Measurements from ENCODE around the gene TOX4.
A peak's percentile ranks its signal among the peaks of the same experiment; 100 is the strongest.

Gene TOX4

GRCh38 chr14:21503376-21503775 lies 26.4 kb downstream of the TOX4 start:
- DNase-seq (ENCODE audit: low spot score) = no peak

DNA sequence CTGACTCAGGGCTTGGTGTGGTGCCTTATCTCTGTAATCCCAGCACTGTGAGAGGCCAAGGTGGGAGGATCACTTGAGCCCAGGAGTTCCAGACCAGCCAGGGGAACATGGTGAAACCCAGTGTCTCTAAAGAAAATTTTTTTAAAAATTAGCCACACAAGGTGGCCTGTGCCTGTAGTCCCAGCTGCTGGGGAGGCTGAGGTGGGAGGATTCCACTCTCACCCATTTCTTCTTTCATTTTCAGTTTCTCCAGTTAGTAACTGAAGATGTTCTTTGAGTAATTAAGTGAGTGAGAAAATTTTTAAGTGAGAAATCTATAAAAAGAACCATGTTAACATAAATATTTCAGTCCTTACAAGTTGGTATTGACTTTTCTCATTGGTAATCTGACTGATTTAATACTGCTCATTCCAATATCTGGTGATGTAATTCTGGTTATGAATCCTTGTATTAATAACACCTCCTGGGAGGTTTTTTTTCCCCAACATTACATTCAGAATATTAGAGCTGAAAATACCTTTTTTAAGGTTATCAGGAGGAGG lies 28.1 kb downstream of the TOX4 start:
- no peak for DNase-seq (ENCODE audit: low spot score)

DNA sequence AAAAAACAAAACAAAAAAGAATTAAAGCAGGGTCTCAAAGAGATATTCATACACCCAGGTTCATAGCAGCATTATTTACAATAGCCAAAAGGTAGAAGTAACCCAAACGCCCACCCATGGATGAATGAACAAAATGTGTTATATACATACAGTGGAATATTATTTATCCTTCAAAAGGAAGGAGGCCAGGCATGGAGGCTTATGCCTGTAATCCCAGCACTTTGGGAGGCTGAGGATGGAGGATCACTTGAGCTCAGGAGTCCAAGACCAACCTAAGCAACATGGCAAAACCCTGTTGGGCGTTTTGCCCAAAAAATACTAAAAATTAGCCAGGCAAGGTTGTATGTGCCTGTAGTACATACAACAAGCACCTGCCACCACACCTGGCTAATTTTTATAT lies 29.6 kb downstream of the TOX4 start:
- no peak for DNase-seq (ENCODE audit: low spot score)

DNA sequence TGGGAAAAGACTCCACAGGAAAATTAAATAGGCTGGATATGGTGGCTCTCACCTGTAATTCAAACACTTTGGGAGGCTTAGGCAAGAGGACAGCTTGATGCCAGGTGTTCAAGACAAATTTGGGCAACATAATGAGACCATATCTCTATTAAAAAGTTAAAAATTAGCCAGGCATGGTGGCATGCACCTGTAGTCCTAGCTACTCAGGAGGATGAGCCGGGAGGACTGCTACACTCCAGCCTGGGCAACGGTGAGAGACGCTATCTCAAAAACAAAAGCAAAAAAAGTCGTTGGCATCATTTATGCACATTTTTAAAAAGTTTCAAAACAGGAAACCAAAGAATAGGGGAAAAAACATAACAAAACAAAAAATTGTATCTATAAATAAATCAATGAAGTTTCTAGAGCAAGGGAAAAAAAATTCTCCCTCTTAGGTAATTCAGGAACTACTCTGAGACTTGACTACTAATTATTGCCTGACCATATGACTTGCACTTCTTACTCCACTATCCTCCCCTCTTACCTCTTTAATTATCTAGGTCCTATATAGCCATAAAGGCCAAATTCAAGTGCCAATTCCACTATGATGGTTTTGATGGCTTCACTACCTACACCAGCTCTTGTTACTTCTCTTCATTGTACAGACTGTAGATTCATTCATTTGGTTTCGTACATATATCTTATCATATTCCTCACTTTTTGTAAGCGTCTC lies 32.6 kb downstream of the TOX4 start:
- DNase-seq (ENCODE audit: low spot score) = no peak

- peak; percentile 96 for DNase-seq (ENCODE audit: low spot score)
Observed at GRCh38 chr14:21510735-21511657, 34.0 kb downstream of the TOX4 start, which contains the start of gene METTL3. METTL3 (minus strand) TSS chr14:21511340; CDS start chr14:21511223, 117 bp downstream.

DNA sequence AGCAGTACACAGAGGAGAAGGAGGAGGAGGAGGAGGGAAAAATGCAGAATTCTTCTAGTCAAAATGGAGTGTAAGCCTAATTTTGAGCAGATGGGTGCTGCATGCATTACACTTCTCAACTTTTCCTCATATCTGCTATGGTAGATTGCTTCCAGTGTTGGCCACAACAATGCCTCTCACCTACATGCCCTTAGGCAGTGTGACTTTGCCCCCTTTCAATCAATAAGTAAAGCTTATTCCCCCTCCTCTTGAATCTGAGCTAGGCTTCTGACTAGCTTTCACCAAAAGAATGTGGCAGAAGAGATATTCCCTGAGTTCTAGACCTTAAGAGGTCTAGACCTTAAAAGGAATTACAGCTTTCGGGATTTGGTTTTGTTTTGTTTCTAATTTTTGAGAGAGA lies 37.3 kb downstream of the TOX4 start:
- no peak for DNase-seq (ENCODE audit: low spot score)

DNA sequence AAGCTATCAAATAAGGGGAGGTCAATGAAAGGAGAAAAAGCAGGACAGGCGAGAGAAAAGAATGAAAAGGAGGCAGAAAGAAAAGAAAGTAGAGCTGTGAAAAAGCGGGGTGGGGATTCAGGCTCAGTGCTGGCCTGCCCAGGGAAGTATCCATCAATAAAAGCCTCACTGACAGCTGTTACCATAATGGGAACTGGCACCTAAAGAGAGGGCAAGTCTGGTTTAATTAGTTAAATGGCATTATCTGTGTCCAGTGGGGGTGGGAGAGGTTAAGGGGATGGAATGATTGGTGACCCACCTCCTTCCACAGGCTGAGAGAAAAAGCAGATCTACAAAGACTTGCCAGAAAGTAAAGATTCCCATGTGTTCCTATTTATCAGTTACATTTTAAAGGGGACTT lies 41.7 kb downstream of the TOX4 start:
- no peak for DNase-seq (ENCODE audit: low spot score)

- DNase-seq (ENCODE audit: low spot score) = no peak
Observed at GRCh38 chr14:21520767-21521166, 43.8 kb downstream of the TOX4 start.

GRCh38 chr14:21521501-21521900 lies 44.5 kb downstream of the TOX4 start:
- peak; percentile 62 for DNase-seq (ENCODE audit: low spot score)

DNA sequence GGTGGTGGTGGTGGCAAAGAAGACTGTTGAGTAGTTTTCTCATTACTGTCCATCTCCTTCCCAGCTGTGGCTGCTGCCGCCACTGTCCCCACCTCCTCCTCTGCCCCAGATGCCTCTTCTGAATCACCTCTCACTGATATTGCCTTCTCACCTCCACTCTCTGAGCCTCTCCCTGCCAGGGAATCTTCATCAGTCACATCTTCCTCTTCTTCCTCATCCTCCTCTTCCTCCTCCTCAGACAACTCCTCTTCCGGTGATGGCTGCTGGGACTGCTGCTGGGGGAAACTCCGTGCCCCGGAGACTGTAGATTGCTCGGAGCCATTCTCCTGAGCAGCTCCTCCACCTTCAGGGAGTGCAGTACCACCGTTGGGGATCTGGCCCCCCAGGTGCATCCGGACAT lies 46.2 kb downstream of the TOX4 start:
- no peak for DNase-seq (ENCODE audit: low spot score)

GRCh38 chr14:21524575-21525490 lies 47.8 kb downstream of the TOX4 start:
- no peak for DNase-seq (ENCODE audit: low spot score)

GRCh38 chr14:21525571-21525961 lies 48.6 kb downstream of the TOX4 start:
- no peak for DNase-seq (ENCODE audit: low spot score)

DNA sequence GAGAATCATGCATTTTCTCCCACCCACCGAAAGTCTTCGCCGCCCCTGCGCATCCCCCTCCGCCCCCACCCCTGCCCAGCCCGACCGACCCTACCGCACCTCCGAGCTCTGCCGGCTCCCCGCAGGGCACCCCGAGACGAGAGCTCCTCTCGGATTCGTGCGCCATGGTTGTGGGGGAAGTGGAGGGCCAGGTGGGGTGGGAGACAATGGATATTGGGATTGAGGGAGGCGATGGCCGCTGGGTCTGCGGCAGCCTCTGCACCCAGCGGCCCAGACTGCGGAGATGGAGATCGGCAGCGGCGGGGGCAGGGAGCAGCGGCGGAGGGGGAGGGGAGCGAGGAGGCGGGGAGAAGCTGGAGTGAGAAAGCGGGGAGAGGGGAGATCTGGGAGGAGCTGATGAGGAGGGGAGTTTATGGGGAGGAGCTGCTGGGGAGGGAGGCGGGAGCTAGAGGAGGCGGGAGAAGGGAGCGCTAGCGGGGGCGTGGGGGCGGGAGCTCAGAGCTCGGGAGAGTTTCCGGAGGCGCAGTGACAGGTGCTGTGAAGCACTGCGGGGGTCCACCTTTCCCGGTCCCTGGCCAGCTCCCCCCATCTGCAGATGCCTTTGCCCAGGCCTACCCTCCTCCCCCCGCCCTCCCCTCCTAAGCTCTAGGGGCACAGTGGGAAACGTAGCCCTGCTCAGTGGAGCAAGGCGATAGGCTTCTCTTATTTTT lies 49.1 kb downstream of the TOX4 start, which contains the start of gene SALL2:
Gene SALL2, minus strand, starts transcription at position 385 of the 710 bp plus-strand sequence. Its CDS starts 219 bp downstream, at position 166.
- peak; percentile 13 for DNase-seq (ENCODE audit: low spot score)

GRCh38 chr14:21526672-21527317 lies 49.8 kb downstream of the TOX4 start:
- no peak for DNase-seq (ENCODE audit: low spot score)

DNA sequence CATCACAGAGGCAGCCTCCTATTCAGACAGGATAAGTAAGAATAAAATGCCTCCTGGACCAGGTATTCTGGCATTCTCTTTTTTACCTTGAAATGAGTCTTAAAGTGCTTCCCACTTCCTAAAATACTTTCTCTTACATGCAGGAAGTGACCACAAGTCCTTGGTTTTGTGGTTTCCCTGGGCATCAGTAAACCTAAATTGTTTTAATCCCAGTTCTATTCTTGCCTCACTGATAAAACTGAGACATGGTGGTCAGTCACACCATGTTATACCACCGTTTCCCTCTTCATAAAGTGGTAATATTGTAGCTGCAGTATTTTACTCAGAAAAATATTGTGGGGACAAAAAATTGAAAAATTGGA lies 50.3 kb downstream of the TOX4 start:
- DNase-seq (ENCODE audit: low spot score) = no peak

- DNase-seq (ENCODE audit: low spot score) = no peak
Observed at GRCh38 chr14:21528381-21529348, 51.7 kb downstream of the TOX4 start.

GRCh38 chr14:21529515-21529914 lies 52.5 kb downstream of the TOX4 start:
- no peak for DNase-seq (ENCODE audit: low spot score)

- DNase-seq (ENCODE audit: low spot score) = no peak
Observed at GRCh38 chr14:21533294-21533693, 56.3 kb downstream of the TOX4 start.

DNA sequence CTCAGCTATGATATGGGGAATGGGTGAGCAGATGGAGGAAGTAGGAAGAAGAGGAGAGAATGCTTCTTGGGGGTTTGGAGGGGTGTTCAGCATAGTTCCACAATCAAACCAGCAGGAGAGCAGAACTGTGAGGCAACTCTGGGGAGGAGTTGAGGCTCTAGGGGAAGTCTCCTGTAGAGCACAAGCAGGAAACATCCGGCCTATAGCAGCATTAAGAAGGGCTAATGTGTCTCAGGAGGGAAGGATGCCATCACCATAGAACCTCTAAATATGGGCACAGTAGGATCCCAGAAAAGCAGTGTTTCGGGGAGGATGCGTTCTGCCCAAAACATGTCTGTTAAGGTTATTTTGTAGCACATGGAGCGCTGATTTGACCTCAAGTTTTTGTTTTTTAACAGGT lies 57.6 kb downstream of the TOX4 start:
- DNase-seq (ENCODE audit: low spot score) = no peak
